NCI-H82 treated with DMSO at 0.1 percent for 48 hours (cell line): ENCODE results near the gene ARHGAP6.

Experiments
- DNase-seq: peaks from one replicate; lab custom pipeline; 2025; ENCODE audit not compliant: unreplicated experiment; lab: John Stamatoyannopoulos, UW

The ARHGAP6 gene

GRCh38 chrX:11577603-11578002 is 88.1 kb downstream of the ARHGAP6 start:
- DNase-seq, result no peak

DNA sequence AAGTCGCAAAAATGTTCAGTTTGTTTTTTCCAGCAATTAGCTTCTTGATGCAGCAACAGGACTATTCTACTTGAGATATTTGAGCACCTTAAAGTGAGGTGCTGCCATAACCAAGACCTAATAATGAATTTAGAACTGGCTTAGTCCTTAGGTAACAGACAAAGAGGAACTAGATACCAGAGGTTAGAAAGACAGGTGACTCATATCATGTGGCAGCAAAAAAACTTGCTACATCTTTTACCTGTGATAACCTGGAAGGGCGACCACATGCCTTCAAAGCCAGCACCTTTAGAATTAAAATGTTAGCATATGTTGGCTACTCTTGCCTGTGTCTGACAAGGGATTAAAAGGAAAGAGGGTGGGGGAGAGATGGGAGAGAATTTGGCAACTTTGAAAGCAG is 90.4 kb downstream of the ARHGAP6 start:
- no peak for DNase-seq

- DNase-seq, result no peak
These were observed 98.0 kb downstream of the ARHGAP6 start for GRCh38 chrX:11567528-11568220.

- DNase-seq, result no peak
These were observed 98.9 kb downstream of the ARHGAP6 start for GRCh38 chrX:11566789-11567188.

DNA sequence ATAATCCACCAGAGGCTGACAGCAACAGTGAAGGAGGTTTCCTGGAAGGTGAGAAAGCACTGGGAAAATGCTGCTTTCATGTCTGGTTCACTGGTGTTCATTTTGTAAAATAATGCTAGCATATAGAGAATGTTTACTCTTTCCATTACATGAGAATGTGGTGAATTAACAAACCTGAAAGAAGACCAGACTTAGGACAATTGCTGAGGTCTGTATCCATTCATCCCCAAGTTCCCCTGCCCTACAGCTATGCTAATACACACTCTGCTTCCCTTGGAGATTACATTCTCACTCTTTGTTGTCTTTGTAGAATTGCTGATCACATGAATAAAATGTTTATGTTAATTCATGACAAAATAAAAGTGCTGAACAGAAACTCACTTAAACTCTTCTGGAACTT is 99.5 kb downstream of the ARHGAP6 start:
- DNase-seq, result no peak

DNA sequence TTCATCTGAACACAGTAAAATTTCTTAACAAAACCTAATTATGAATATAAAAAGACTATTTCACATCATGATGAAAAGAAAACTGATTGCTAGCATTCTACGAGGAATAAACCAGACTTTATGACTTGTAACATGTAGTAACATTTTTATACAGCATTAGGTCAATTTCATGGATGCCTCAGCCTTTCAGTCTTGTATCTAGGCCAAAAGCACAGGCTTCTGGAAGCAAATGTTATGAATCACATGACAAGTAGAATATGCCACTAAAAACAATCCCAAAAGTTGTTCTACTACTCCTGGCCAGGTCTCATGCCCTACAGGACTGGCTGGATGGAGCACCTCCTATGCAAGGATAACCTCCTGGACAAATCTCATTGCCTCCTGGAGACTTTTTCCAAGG is 101.2 kb downstream of the ARHGAP6 start:
- DNase-seq, result no peak

- no peak for DNase-seq
These were observed 103.2 kb downstream of the ARHGAP6 start for GRCh38 chrX:11562570-11562969.

DNA sequence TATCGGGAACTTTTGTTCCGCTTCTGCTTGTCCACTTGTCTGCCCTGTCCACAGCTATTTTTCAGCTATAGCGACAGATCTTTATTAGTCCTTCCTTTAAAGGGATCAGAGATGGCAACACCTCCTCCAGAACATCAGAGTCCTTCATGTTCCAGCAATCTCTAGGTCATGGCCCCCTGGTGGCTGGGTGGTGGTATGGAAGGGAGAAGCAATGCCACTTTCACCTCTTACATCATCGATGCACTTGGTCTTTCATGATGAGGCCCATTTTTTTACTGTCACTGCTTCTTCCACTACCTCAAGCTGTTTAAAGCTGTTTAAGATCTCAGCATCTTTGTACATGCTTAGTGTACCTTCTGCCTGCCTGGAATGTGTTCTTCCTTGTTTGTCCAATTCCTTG is 106.7 kb downstream of the ARHGAP6 start:
- no peak for DNase-seq

GRCh38 chrX:11557120-11557519 is 108.6 kb downstream of the ARHGAP6 start:
- no peak for DNase-seq

DNA sequence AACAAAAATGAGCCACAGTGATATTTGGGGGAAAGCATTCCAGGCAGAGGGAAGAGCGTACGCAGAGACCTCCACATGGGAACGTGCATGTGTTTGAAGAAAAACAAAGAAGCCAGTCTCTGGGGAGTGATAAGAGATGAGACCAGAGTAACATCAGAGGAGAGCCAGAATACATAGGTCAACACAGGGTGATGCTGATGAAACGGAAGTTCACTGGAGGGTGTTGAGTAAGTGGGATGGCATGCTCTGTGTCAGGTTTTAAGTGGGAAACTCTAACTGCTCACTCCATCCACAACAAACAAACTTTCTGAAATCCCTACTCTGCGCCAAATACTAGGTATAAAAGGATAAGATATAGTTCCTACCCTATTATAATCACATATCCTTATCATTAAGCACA is 110.0 kb downstream of the ARHGAP6 start:
- no peak for DNase-seq

GRCh38 chrX:11553594-11553993 is 112.1 kb downstream of the ARHGAP6 start:
- DNase-seq, result no peak

DNA sequence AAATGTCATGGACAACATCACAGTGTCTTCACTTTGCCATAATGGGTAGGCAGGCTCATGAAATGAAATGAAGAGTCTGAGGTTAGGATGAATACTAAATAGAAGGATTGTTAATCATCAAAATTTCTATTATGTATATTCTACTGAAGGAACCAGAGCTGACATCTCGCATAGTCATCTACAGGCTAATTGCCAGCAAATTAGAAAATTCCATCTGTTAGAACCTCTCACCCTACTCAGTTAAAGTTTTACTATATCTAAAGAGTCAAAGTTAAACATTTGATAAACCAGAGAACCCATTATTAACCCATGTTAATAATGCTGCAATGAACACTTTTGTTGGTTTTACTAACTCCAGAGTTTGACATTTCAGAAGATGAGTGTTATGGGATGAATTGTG is 114.6 kb downstream of the ARHGAP6 start:
- no peak for DNase-seq

- DNase-seq, result no peak
These were observed 118.8 kb downstream of the ARHGAP6 start for GRCh38 chrX:11546917-11547316.

DNA sequence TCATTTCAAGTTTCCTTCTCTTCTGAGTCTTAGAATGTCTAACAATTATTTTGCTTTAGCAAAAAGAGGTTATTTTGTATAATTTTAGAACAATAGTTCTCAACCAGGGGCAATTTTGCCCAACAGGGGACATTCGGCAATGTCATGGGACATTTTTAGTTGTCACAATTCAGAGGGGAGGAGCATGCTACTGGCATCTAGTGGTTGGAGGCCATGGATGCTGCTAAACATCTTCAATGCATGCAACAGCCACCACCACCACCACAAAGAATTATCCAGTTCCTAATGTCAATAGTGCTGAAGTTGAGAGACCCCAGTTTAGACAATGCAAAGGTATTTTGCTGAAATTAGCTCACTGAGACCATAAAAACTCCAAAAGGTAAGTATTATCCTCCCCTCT is 122.5 kb downstream of the ARHGAP6 start:
- DNase-seq, result no peak

DNA sequence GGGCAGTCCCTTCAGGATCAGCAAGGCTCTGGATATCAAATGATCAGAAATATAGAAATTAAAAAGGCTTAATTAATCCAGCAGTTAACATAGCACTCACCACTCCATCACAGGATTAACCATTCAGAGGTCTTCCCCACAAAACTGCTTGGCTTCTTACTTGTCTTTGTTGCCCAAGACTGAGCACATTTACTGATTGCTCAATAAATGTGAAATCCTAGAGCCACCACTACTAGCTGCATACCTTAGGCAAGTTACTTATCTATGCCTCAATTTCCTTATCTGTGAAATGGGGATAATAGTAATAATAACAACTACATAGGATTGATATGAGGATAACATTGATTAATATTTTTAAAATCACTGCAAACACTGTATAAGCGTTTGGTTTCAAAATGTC is 124.2 kb downstream of the ARHGAP6 start:
- DNase-seq, result no peak

DNA sequence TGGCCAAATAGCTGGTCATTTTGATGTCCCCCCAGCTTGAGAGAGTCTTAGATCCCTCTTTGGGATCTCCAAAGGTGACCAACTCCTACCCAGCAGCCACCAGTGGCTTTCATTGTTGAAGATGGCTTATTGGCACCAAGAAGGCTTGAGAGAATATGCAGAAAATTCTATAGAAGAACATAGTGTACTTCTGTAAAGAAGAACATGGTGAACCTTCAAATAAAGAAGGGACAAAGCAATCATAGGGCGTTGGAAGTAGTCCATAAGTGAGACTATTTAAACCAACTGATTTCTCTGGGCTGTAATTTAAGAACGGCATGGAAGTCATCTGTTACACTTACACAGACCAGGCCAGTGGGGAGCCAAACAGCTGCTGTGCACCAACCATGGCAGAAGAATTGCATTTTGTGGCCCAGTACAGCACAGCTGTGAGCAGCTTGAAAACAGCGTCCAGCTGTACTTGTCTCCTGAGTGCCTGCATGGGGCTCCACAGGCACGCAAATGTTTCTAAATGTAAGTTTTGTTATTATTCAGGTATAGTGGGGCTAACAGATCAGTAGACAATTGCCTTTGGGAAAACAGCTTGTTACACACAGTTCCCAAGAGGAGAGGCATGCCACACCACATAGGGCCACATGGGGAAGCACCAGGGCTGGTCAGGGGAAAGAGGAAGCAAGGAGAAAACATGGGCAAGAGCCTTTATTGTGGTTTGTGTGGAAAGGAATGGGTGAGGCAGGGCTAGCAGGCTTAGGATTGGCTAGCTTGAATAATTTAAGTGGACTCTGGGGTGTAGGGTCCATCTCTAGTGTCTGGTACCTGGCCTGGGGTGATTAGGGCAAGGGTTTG is 125.0 kb downstream of the ARHGAP6 start:
- DNase-seq, result no peak

DNA sequence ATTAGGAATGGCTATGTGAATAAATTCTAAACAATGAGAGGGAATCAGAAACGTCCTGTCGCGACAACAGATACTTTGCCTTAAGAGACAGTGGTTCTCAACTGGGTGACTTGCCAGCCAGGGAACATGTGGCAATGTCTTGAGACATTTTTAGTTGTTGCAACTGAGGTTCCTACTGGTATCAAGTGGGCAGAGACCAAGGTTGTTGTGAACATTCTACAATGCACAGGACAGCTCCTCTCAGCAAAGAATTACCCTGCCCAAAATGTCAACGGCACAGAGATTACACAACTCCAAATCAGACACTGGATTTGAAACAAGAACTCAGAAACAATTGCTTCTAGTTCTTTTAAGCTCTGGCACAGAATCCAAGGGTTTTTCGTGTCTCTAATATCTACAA is 128.6 kb downstream of the ARHGAP6 start:
- DNase-seq, result no peak

DNA sequence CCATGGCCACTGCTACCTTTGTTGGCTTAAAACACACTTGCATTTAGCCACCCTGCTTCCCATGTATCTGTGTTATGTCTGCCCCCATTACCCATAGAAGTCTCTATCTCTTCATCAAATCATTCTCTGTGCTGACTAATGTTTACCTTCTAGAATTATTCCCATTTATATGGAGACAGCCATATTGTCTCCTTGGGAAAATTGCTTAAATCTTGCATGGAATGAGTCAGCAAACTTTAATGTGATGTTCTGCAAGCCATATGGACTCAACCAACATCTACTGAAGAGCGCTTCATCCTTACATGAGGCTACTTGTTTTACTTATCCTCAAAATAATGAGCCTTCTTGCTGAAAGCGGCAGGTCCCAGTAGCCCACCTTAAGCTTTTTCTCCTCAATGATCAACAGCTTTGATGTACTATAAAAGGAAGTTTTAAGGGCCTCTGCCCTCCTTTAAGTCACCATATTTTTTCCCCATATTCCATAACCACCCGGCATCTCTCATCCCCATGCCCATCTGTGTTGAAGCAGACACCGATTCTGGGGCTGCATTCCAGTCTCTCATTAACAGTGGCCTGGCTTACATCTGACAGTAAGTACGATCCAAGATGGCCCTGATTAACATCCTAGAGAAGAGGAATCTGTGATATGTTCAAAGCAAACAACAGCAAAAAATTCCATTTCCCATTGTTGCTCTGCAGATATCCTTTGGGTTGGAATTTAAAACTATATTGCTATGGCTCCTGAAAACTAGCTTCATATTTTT is 130.4 kb downstream of the ARHGAP6 start:
- DNase-seq, result no peak

- peak; percentile 77 for DNase-seq
These were observed 132.5 kb downstream of the ARHGAP6 start for GRCh38 chrX:11533199-11533651.

DNA sequence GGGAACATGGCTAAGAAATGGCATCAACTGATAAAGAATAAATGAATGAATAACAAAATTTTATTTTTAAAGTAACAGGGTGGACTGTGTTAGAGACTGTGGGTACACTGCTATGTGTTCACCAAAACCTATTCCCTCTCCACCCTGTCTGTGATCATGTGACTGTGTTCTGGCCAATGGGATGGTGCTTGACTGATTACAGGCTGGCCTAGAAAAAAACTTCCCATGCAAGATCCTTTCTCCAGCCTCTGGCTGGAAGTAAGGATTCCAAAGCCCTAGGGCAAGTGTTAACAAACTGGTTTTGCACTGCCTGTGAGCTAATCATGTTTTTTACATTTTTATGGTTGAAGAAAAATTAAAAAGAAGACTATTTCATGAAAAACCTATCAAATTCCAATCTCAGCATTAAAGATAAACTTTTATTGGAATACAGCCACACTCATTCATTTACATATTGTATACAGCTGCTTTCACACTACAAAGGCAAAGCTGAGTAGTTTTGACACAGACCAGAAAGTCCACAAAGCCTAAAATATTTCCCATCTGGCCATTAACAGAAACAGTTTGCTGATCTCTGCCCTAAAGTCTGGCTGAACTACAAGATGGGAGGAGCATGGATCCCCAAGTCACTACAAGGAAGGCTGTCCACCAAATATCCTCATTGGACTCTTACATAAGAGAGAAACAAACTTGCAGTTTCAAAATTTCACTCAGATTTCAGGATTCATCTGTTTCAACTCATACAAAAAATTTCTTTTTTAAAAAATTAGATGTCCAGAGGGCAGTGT is 133.2 kb downstream of the ARHGAP6 start:
- DNase-seq, result no peak

- no peak for DNase-seq
These were observed 134.5 kb downstream of the ARHGAP6 start for GRCh38 chrX:11531226-11531625.
